Effector memory CD8-positive, alpha-beta T cell (primary cell): ENCODE data around the gene HIVEP3.
A peak's percentile ranks its signal among the peaks of the same experiment; 100 is the strongest.
"Not testable (repeated sequence)": the region's sequence is repeated elsewhere in the genome, so short reads cannot be mapped to it uniquely, and the experiment has no call there.

Experiments
- ATAC-seq: fragments of 150-1000 bp; cut with Tn5 transposase; replicated peaks from 2 replicates; pipeline ENCODE4 v1.10.0; 2021; ENCODE audit warnings: mild to moderate bottlenecking, moderate library complexity
- DNase-seq, 3 experiments: peaks; one replicate each; pipeline ENCODE4 v3.0.0; 2021
- H3K27ac Mint-ChIP-seq, 2 donors: one replicate each; pipeline ENCODE4 v1.8.0; 2022; ENCODE audit warnings: mild to moderate bottlenecking in 2 of 2, mixed read lengths in 2 of 2, moderate library complexity in 2 of 2
- H3K27me3 Mint-ChIP-seq, 2 donors: one replicate each; pipeline ENCODE4 v1.8.0; 2022; ENCODE audit warnings: mixed read lengths in 2 of 2
- H3K36me3 Mint-ChIP-seq: one replicate; pipeline ENCODE4 v1.8.0; 2022; ENCODE audit warnings: mild to moderate bottlenecking, moderate library complexity, mixed read lengths; ENCODE audit not compliant: insufficient read depth
- H3K4me1 Mint-ChIP-seq, 2 donors: one replicate each; pipeline ENCODE4 v1.8.0; 2022; ENCODE audit warnings: low read depth in 2 of 2, mixed read lengths in 2 of 2
- H3K4me3 Mint-ChIP-seq, 2 donors: one replicate each; pipeline ENCODE4 v1.8.0; 2022; ENCODE audit warnings: mild to moderate bottlenecking in 2 of 2, mixed read lengths in 2 of 2, moderate library complexity in 2 of 2
- H3K9me3 Mint-ChIP-seq, 2 donors: one replicate each; pipeline ENCODE4 v1.8.0; 2022; ENCODE audit warnings: mixed read lengths in 2 of 2

Gene HIVEP3

GRCh38 chr1:41942278-41942677, 23.6 kb upstream of the HIVEP3 start:
- no peaks in the 10 kb centered on the region for H3K36me3 Mint-ChIP-seq
- no peak overlapping the region for H3K27ac Mint-ChIP-seq
- H3K9me3 Mint-ChIP-seq = peaks cover 3 to 8% of the 10 kb centered on the region in 2 donors
- ATAC-seq (no peak), DNase-seq (no peak)
- peaks cover 6 to 15% of the 10 kb centered on the region in 2 donors for H3K4me1 Mint-ChIP-seq
- H3K27me3 Mint-ChIP-seq = no peaks in the 10 kb centered on the region
- no peak overlapping the region for H3K4me3 Mint-ChIP-seq

- ATAC-seq (no peak), DNase-seq (no peak)
- Mint-ChIP-seq H3K27ac (no peak overlapping the region), H3K4me3 (no peak overlapping the region), H3K27me3 (no peaks in the 10 kb centered on the region), H3K9me3 (peaks cover 3 to 8% of the 10 kb centered on the region in 2 donors), H3K4me1 (peaks cover 4 to 12% of the 10 kb centered on the region in 2 donors), H3K36me3 (no peaks in the 10 kb centered on the region)
Measured at GRCh38 chr1:41941381-41941780, 22.7 kb upstream of the HIVEP3 start.

- H3K36me3 Mint-ChIP-seq = no peaks in the 10 kb centered on the region
- no peak overlapping the region for H3K4me3 Mint-ChIP-seq
- no peak for DNase-seq
- H3K9me3 Mint-ChIP-seq = peaks cover 3 to 8% of the 10 kb centered on the region in 2 donors
- ATAC-seq = no peak
- peaks cover 7 to 15% of the 10 kb centered on the region in 2 donors for H3K4me1 Mint-ChIP-seq
- no peaks in the 10 kb centered on the region for H3K27me3 Mint-ChIP-seq
- no peak overlapping the region for H3K27ac Mint-ChIP-seq
Measured at GRCh38 chr1:41939194-41939593, 20.5 kb upstream of the HIVEP3 start.

- Mint-ChIP-seq H3K4me3 (no peak overlapping the region), H3K27ac (no peak overlapping the region), H3K36me3 (no peaks in the 10 kb centered on the region), H3K9me3 (no peaks in the 10 kb centered on the region), H3K4me1 (peaks cover 7 to 11% of the 10 kb centered on the region in 2 donors), H3K27me3 (no peaks in the 10 kb centered on the region)
- ATAC-seq = no peak
- DNase-seq = no peak
Measured at GRCh38 chr1:41936107-41936506, 17.4 kb upstream of the HIVEP3 start.

GRCh38 chr1:41935226-41935625, 16.5 kb upstream of the HIVEP3 start:
- H3K36me3 Mint-ChIP-seq = no peaks in the 10 kb centered on the region
- H3K4me1 Mint-ChIP-seq = peaks cover 7 to 8% of the 10 kb centered on the region in 2 donors
- no peak overlapping the region for H3K4me3 Mint-ChIP-seq
- no peak for DNase-seq
- no peaks in the 10 kb centered on the region for H3K9me3 Mint-ChIP-seq
- no peaks in the 10 kb centered on the region for H3K27me3 Mint-ChIP-seq
- ATAC-seq = no peak
- H3K27ac Mint-ChIP-seq = no peak overlapping the region

GRCh38 chr1:41933106-41933505, 14.4 kb upstream of the HIVEP3 start:
- Mint-ChIP-seq H3K4me3 (no peak overlapping the region), H3K9me3 (no peaks in the 10 kb centered on the region), H3K4me1 (peaks cover 5 to 8% of the 10 kb centered on the region in 2 donors), H3K27me3 (no peaks in the 10 kb centered on the region), H3K27ac (no peak overlapping the region), H3K36me3 (no peaks in the 10 kb centered on the region)
- ATAC-seq = no peak
- no peak for DNase-seq

- ATAC-seq = no peak
- DNase-seq = no peak
- Mint-ChIP-seq H3K27ac (no peak overlapping the region), H3K4me3 (no peak overlapping the region), H3K27me3 (no peaks in the 10 kb centered on the region), H3K4me1 (peaks cover 3 to 6% of the 10 kb centered on the region in 2 donors), H3K36me3 (no peaks in the 10 kb centered on the region), H3K9me3 (no peaks in the 10 kb centered on the region)
Measured at GRCh38 chr1:41931578-41931977, 12.9 kb upstream of the HIVEP3 start.

- Mint-ChIP-seq H3K4me3 (no peak overlapping the region), H3K9me3 (no peaks in the 10 kb centered on the region), H3K27ac (no peak overlapping the region), H3K27me3 (no peaks in the 10 kb centered on the region), H3K4me1 (peaks cover 0 to 4% of the 10 kb centered on the region in 2 donors), H3K36me3 (no peaks in the 10 kb centered on the region)
- ATAC-seq (no peak), DNase-seq (no peak)
Measured at GRCh38 chr1:41927118-41927517, 8.4 kb upstream of the HIVEP3 start.

GRCh38 chr1:41925712-41926111, 7.0 kb upstream of the HIVEP3 start:
- ATAC-seq = no peak
- H3K36me3 Mint-ChIP-seq = no peaks in the 10 kb centered on the region

GRCh38 chr1:41924911-41925310, 6.2 kb upstream of the HIVEP3 start:
- DNase-seq = no peak
- no peak for ATAC-seq
- H3K27ac Mint-ChIP-seq = no peak overlapping the region
- H3K27me3 Mint-ChIP-seq = no peaks in the 10 kb centered on the region
- peaks cover 10 to 15% of the 10 kb centered on the region in 2 donors for H3K4me1 Mint-ChIP-seq
- no peaks in the 10 kb centered on the region for H3K9me3 Mint-ChIP-seq
- peaks cover 3% of the 10 kb centered on the region for H3K36me3 Mint-ChIP-seq
- H3K4me3 Mint-ChIP-seq = no peak overlapping the region

More at GRCh38 chr1:41925712-41926111, 7.0 kb upstream of the HIVEP3 start:
- H3K9me3 Mint-ChIP-seq = no peaks in the 10 kb centered on the region
- no peaks in the 10 kb centered on the region for H3K27me3 Mint-ChIP-seq
- H3K27ac Mint-ChIP-seq = no peak overlapping the region
- peaks cover 2 to 7% of the 10 kb centered on the region in 2 donors for H3K4me1 Mint-ChIP-seq
- no peak for DNase-seq
- H3K4me3 Mint-ChIP-seq = no peak overlapping the region

GRCh38 chr1:41921271-41921670, 2.5 kb upstream of the HIVEP3 start:
- not testable (repeated sequence) for DNase-seq
- peak overlapping the region; percentile 55 to 94 for H3K27ac Mint-ChIP-seq

GRCh38 chr1:41920658-41921057, 1.9 kb upstream of the HIVEP3 start:
- DNase-seq (no peak), ATAC-seq (no peak)
- peak overlapping the region; percentile 76 to 82 for H3K4me3 Mint-ChIP-seq
- H3K27me3 Mint-ChIP-seq = no peaks in the 10 kb centered on the region
- H3K9me3 Mint-ChIP-seq = no peaks in the 10 kb centered on the region
- H3K4me1 Mint-ChIP-seq = peaks cover 39 to 50% of the 10 kb centered on the region in 2 donors
- H3K27ac Mint-ChIP-seq = peak overlapping the region; percentile 92 to 94
- peaks cover 15% of the 10 kb centered on the region for H3K36me3 Mint-ChIP-seq

More at GRCh38 chr1:41921271-41921670, 2.5 kb upstream of the HIVEP3 start:
- not testable (repeated sequence) for H3K27me3 Mint-ChIP-seq, H3K9me3 Mint-ChIP-seq, ATAC-seq, H3K4me3 Mint-ChIP-seq
- Mint-ChIP-seq H3K36me3 (peaks cover 15% of the 10 kb centered on the region), H3K4me1 (peaks cover 33 to 44% of the 10 kb centered on the region in 2 donors)

- peak overlapping the region; percentile 92 to 94 for H3K27ac Mint-ChIP-seq
- H3K27me3 Mint-ChIP-seq = no peaks in the 10 kb centered on the region
- H3K4me1 Mint-ChIP-seq = peaks cover 45 to 58% of the 10 kb centered on the region in 2 donors
- H3K36me3 Mint-ChIP-seq = peaks cover 15% of the 10 kb centered on the region
- peak overlapping the region; percentile 76 to 82 for H3K4me3 Mint-ChIP-seq
- no peaks in the 10 kb centered on the region for H3K9me3 Mint-ChIP-seq
- DNase-seq = peak; percentile 70 to 76 (median 71)
- ATAC-seq = peak; percentile 81
Measured at GRCh38 chr1:41919764-41920397, 1.2 kb upstream of the HIVEP3 start.

- no peak for DNase-seq
- no peak for ATAC-seq
- Mint-ChIP-seq H3K9me3 (no peaks in the 10 kb centered on the region), H3K27me3 (no peaks in the 10 kb centered on the region), H3K4me3 (peak overlapping the region; percentile 76 to 82), H3K27ac (peak overlapping the region; percentile 92 to 94), H3K36me3 (peaks cover 15% of the 10 kb centered on the region), H3K4me1 (peaks cover 51 to 65% of the 10 kb centered on the region in 2 donors)
Measured at GRCh38 chr1:41919131-41919530, 409 bp upstream of the HIVEP3 start.
